Osteocyte (in vitro differentiated cells): ENCODE measurements around the gene MED10. TPM values are rescaled to one million over a fixed set of nuclear protein-coding genes. Genes with fewer than 3 reads are reported as not detected.

Experiments used
- DNase-seq: peaks from one replicate; pipeline ENCODE4 v3.0.0; 2021; ENCODE audit warnings: mixed read lengths; ENCODE audit not compliant: unreplicated experiment; ENCODE audit errors: extremely low spot score
- H3K27ac Mint-ChIP-seq: one replicate; pipeline ENCODE4 v1.8.0; 2021; ENCODE audit warnings: mild to moderate bottlenecking, mixed read lengths; ENCODE audit not compliant: unreplicated experiment
- H3K27me3 Mint-ChIP-seq: one replicate; pipeline ENCODE4 v1.8.0; 2021; ENCODE audit warnings: mixed read lengths; ENCODE audit not compliant: unreplicated experiment
- H3K36me3 Mint-ChIP-seq: one replicate; pipeline ENCODE4 v1.8.0; 2021; ENCODE audit warnings: mixed read lengths; ENCODE audit not compliant: unreplicated experiment
- H3K4me1 Mint-ChIP-seq: one replicate; pipeline ENCODE4 v1.8.0; 2021; ENCODE audit warnings: mixed read lengths; ENCODE audit not compliant: unreplicated experiment
- H3K4me3 Mint-ChIP-seq: one replicate; pipeline ENCODE4 v1.8.0; 2021; ENCODE audit warnings: mild to moderate bottlenecking, moderate library complexity, mixed read lengths; ENCODE audit not compliant: unreplicated experiment
- H3K9me3 Mint-ChIP-seq: one replicate; pipeline ENCODE4 v1.8.0; 2021; ENCODE audit warnings: mixed read lengths; ENCODE audit not compliant: unreplicated experiment
- total RNA-seq: library from RNA; stranded (reverse); gene quantifications from 2 replicates; pipeline ENCODE4 v1.2.1, GENCODE V29; 2021
- TF ChIP-seq, protein P1 (sequence below): fragments of 200-600 bp; sonication (generic); IDR thresholded peaks from 2 replicates; pipeline ENCODE4 v1.5.0; 2021; ENCODE audit warnings: antibody characterized with exemption, mild to moderate bottlenecking, moderate library complexity

The MED10 gene
- total RNA-seq, 1 donor from 2014 or later = 28.2 TPM

- no peak for DNase-seq
- Mint-ChIP-seq H3K4me1 (no peaks in the 10 kb centered on the region), H3K27ac (no peak overlapping the region), H3K9me3 (no peaks in the 10 kb centered on the region), H3K36me3 (no peaks in the 10 kb centered on the region), H3K27me3 (peaks cover 28% of the 10 kb centered on the region), H3K4me3 (no peak overlapping the region)
- TF ChIP-seq, protein P1, sequence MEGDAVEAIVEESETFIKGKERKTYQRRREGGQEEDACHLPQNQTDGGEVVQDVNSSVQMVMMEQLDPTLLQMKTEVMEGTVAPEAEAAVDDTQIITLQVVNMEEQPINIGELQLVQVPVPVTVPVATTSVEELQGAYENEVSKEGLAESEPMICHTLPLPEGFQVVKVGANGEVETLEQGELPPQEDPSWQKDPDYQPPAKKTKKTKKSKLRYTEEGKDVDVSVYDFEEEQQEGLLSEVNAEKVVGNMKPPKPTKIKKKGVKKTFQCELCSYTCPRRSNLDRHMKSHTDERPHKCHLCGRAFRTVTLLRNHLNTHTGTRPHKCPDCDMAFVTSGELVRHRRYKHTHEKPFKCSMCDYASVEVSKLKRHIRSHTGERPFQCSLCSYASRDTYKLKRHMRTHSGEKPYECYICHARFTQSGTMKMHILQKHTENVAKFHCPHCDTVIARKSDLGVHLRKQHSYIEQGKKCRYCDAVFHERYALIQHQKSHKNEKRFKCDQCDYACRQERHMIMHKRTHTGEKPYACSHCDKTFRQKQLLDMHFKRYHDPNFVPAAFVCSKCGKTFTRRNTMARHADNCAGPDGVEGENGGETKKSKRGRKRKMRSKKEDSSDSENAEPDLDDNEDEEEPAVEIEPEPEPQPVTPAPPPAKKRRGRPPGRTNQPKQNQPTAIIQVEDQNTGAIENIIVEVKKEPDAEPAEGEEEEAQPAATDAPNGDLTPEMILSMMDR = no peak
Measured at GRCh38 chr5:6386271-6386670, 7.9 kb upstream of the MED10 start.

- no peaks in the 10 kb centered on the region for H3K9me3 Mint-ChIP-seq
- H3K4me3 Mint-ChIP-seq = no peak overlapping the region
- H3K27ac Mint-ChIP-seq = no peak overlapping the region
Measured at GRCh38 chr5:6384856-6385255, 6.5 kb upstream of the MED10 start.

GRCh38 chr5:6383376-6383775, 5.0 kb upstream of the MED10 start:
- DNase-seq = peak; percentile 82
- no peaks in the 10 kb centered on the region for H3K9me3 Mint-ChIP-seq
- H3K27ac Mint-ChIP-seq = no peak overlapping the region
- TF ChIP-seq, protein P1 = no peak
- H3K27me3 Mint-ChIP-seq = peaks cover 25% of the 10 kb centered on the region
- H3K4me3 Mint-ChIP-seq = no peak overlapping the region
- H3K4me1 Mint-ChIP-seq = peaks cover 9% of the 10 kb centered on the region
- H3K36me3 Mint-ChIP-seq = no peaks in the 10 kb centered on the region

More at GRCh38 chr5:6384856-6385255, 6.5 kb upstream of the MED10 start:
- Mint-ChIP-seq H3K36me3 (no peaks in the 10 kb centered on the region), H3K27me3 (peaks cover 28% of the 10 kb centered on the region), H3K4me1 (no peaks in the 10 kb centered on the region)
- peak; percentile 34 for DNase-seq
- TF ChIP-seq, protein P1 = no peak

DNA sequence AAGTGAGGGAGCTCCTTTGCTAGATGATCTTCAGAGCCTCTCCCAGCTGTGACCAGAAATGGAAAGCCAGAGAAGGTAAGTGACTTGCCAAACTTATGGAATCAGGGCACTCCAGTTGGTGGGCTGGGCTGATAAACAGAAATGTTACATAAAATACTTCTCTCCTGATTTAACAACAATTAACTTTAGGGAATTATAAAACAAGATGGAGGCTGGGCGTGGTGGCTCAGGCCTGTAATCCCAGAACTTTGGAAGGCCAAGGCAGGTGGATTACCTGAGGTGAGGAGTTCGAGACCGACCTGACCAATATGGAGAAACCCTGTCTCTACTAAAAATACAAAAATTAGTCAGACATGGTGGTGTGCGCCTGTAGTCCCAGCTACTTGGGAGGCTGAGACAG, 899 bp upstream of the MED10 start:
- H3K4me3 Mint-ChIP-seq = peak overlapping the region; percentile 99
- H3K9me3 Mint-ChIP-seq = no peaks in the 10 kb centered on the region
- H3K4me1 Mint-ChIP-seq = peaks cover 24% of the 10 kb centered on the region
- peak; percentile 36 for DNase-seq
- TF ChIP-seq, protein P1 = no peak
- H3K36me3 Mint-ChIP-seq = peaks cover 19% of the 10 kb centered on the region
- H3K27ac Mint-ChIP-seq = peak overlapping the region; percentile 93
- H3K27me3 Mint-ChIP-seq = peaks cover 11% of the 10 kb centered on the region

- DNase-seq = peak; percentile 76
- Mint-ChIP-seq H3K27ac (peak overlapping the region; percentile 93), H3K4me1 (peaks cover 24% of the 10 kb centered on the region), H3K36me3 (peaks cover 24% of the 10 kb centered on the region), H3K27me3 (peaks cover 6% of the 10 kb centered on the region), H3K9me3 (no peaks in the 10 kb centered on the region), H3K4me3 (peak overlapping the region; percentile 99)
- TF ChIP-seq, protein P1 = no peak
Measured at GRCh38 chr5:6378766-6379103, 388 bp upstream of the MED10 start.
